Lung microvascular endothelial cell (primary cell): ENCODE results near the gene CDH8. TPM values are rescaled to one million over a fixed set of nuclear protein-coding genes. Genes with fewer than 3 reads are reported as not detected.

Source experiments
- DNase-seq, 2 donors: peaks; one replicate each; pipeline versions ENCODE4 v3.0.0 to v3.0.0-alpha.2; 2010; ENCODE audit warnings: low read depth in 2 of 2
- total RNA-seq: library from RNA; depleted of rRNA; stranded (reverse); fragments of >200 nt; gene quantifications from 2 replicates; pipeline ENCODE4 v1.2.1, GENCODE V29; 2014

CDH8 gene
- total RNA-seq, 1 donor from 2014 or later, result not detected

- no peak for DNase-seq
These were observed 1.8 kb downstream of the CDH8 start for GRCh38 chr16:62034231-62035114.

GRCh38 chr16:62033065-62033464 lies 3.2 kb downstream of the CDH8 start:
- DNase-seq, result no peak

GRCh38 chr16:62029947-62030346 lies 6.3 kb downstream of the CDH8 start:
- DNase-seq, result no peak

- no peak for DNase-seq
These were observed 13.6 kb downstream of the CDH8 start for GRCh38 chr16:62022688-62023087.

DNA sequence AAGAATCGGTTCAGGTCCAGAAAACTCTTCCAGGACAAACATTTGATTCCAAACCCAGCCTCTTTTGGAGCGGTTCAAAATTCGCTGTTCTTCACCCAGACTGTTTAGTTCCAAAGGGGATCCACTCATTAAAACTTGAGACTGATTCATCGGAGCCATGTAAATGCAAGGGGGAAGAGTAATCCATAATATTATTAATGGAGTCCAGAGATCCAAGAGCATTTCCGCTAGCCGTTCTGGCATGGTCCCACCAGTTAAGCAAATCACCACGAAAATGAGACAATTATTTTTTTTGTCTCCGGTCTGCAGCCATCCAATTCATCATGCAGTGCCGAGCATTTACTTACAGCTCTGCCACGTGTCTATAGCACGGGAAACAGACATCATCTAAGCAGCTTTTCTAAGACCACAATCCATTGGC lies 15.1 kb downstream of the CDH8 start:
- DNase-seq, result no peak

- no peak for DNase-seq
These were observed 15.6 kb downstream of the CDH8 start for GRCh38 chr16:62020681-62021080.

GRCh38 chr16:62019851-62020250 lies 16.4 kb downstream of the CDH8 start:
- no peak for DNase-seq

DNA sequence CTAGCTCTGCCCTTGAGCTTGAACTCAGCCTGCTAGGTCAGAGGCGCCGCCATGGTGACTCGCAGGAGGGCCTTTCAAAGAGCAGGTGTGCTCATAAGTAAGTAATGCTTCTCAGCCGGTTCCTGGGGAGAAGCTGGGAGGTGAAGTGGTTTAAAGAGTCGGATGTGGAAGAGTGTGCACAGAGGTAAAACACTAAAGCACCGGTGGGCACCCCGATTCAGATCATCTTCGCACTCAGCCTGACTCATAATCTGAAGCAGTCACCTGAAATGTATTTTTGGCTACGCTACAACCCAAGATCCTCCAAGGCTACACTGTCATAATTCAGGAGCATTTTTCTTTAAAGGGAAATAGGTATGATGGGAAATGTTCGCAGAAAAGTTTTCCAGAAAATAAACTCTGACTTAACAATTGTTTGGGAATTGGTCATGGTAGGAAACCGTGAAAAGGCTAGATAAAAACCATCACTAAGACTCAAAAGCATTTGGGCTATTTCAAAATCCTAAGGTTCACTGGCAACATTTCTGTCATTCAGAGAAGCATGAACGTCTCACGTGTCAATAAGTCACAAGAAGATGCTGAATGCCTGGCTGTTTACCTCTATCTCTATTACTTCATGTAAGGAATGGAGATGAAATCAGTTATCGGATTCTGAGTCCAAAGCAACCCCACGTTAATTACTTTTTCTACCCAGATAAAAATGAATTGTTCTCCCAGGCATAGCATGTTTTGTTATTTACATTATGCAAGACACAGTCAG lies 17.8 kb downstream of the CDH8 start:
- DNase-seq, result no peak

DNA sequence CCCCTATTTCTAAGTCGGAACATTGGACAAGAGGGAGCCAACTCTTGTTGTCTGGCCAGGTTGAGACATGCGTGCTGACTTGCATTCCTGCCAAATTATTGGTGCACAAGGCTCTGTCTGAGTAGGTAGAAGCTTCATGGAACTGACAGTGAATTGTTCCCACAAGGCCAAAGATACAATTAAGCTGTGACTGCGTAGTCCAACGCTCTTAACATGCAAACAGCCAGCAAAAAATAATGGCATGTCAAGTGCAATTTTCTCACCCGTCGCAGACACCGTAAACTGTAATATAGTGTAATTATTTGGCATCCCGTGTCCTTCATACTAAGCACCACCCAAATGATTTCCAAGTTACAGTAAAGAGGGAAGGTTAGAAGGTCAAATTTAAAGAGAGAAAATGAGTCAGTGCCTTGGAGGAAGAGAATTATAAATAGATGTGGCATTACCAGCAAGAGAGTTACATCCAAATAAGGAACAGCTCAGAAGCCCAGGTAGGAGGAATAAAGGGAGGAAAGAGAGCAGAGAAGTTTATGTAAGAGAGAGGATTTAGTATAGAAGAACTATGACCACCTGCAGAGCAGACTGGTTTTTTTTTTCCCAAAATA lies 21.8 kb downstream of the CDH8 start:
- DNase-seq, result no peak

- DNase-seq, result no peak
These were observed 26.1 kb downstream of the CDH8 start for GRCh38 chr16:62010186-62010585.

DNA sequence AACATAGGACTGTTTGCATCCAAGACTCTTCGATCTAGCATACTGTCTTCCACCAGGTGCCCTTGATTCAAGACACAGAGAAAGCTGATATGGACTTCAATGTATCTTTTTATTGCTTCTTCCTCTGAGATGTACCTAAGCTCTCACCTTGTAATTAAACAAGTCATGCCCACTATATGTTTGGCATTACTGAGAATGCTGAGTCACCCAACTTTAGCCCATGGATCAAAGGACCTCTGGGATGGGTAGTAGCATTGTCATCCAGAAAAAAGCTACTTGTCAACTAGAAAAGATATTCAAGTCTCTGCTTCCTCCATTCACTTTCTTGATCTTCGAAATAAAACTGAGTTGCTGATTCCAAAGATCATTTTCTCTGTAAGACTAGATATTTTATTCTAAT lies 37.8 kb downstream of the CDH8 start:
- DNase-seq, result no peak

- no peak for DNase-seq
These were observed 43.1 kb downstream of the CDH8 start for GRCh38 chr16:61993108-61993507.

GRCh38 chr16:61987474-61988012 lies 48.7 kb downstream of the CDH8 start:
- no peak for DNase-seq

- no peak for DNase-seq
These were observed 67.2 kb downstream of the CDH8 start for GRCh38 chr16:61969077-61969382.

DNA sequence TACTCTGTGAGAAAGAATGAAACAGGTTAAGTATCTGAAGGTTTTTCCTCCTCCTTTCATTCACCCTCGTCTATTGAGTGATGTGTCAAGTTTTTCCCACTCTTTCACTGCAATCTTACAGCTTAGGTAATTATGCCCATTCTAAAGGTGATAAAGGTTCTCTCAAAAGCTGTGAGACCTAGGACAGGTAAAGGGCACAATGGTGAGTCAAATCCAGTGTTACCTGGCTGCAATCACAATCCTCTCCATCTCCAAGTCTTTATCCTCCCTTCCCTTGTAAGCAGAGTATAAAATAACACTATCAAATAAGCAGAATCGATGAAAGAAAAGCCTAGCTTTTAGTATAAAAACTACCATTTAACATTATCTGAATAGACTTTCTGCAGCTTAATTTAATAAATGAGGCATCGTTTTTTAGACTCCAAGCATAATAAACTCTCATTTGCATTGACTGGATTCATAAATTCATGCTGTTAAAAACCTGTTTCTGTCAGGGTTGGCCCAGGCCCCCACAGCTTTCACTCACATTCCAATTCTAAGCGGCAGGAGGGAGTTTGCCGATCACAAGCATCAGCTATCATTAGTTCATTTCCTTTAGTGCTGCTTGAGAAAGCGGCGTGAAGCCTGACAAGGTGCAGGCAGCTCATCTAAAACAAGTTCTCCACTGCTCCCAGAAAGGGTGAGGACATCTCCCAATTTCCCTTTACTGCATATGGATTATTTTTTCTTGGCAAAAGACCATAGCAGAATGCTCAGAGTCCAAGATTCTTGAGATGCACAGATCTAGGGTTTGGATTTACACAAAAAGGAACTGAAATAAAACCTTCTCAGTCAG lies 67.8 kb downstream of the CDH8 start:
- no peak for DNase-seq

DNA sequence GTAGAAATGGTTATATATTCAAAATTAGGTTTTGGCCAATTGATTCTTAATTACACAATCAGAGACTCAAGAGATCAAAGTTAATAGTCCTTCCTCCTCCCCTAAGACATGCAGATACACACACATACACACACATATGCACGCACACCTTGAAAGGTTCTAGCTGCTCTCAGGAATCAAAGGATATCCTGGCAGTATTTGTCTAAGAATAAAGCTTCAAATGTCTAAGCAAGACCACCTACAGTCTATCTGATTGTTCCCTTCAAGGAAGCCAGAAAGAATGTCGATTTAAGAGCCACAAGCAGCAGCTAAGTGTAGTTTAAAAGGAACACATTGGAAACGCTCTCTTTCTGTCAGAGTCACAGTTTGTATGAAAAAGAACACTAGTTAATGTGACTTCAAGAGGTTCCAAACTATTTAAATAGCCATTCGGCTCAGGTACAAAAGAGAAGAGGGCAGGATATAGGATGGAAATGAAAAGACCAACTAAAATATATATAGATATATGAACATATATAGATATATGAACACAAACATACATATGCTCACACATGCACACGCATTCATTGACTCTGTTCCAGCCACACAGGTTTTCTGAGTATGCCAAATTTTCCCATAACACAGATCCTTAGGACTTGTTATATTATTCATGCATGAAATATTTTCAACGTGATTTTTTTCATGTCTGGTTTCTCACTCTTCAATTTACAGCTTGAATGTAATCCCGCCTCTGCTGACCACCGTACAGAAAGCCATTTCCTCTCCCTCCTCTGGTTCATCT lies 79.0 kb downstream of the CDH8 start:
- no peak for DNase-seq

DNA sequence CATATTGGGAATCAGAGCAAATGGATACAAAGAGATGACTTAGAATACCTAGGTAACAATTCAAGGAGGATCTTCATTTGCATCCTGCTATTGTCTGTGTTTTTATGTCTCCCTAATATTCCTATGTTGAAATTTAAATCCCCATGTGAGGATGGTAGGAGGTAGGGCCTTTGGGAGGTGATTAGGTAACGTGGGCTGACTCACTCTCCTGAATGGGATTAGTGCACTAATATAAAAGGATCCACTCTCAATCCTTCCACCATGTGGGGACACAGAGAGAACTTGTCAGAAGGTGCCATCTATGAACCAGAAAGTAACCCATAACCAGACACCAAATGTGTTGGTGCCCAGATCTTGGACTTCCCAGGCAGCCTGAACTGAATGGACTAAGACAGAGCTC lies 83.4 kb downstream of the CDH8 start:
- DNase-seq, result no peak

- no peak for DNase-seq
These were observed 87.8 kb downstream of the CDH8 start for GRCh38 chr16:61948414-61948813.

DNA sequence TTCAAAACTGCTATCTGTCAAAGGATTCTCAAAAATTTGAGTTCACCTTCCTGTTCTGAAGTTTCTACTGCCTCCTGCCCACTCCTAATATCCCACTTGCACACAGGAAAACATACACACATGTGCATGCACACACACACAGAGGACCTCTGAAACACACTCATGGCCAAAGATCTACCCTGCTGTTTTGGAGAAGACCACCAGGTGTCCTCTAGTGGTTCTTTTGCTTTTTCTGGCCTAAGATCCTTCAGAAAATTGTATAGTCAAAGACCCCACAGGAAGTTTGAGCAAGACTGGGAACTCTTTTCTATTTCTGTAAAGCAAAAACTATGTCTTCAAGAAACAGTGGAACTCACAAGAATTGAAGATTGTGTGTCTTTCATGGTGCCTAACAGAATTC lies 90.2 kb downstream of the CDH8 start:
- no peak for DNase-seq

GRCh38 chr16:61945511-61945910 lies 90.7 kb downstream of the CDH8 start:
- DNase-seq, result no peak

DNA sequence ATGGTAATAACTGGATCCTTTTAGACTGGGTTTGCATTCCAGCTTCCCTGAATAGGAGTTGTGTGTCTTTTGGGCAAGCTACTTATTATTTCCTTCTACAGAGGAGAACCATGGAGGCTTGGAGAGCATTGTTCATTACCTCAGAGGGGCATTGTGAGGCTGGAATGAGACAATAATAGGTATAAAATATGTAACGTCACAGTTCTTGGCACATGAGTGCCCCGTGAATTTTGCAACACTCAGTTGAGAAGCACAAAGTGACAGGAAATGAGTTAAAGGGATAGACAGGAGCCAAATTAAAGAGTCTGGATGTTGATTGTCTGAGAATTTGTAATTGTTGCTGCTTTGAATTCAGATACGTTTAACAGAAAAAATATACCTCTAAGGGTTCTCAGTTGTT lies 92.2 kb downstream of the CDH8 start:
- no peak for DNase-seq
